K562 (cell line): ENCODE results near the gene OR5AR1. TPM values are rescaled to one million over a fixed set of nuclear protein-coding genes. Genes with fewer than 3 reads are reported as not detected.

Experiments used
- ATAC-seq: fragments of 200-7000 bp; cut with Tn5 transposase; 3 replicates; pipeline ENCODE4 v1.9.1; 2020; ENCODE audit warnings: moderate library complexity
- BruUV-seq: library from RNA; stranded (reverse); fragments of 400-500 nt; replicated peaks from 2 replicates; lab custom pipeline; 2021; lab: Mats Ljungman, UMichigan
- CTCF ChIA-PET: fragments of 300-600 bp; formaldehyde crosslinking; extraction: SDS; loops from one replicate; lab custom pipeline; 2021; ENCODE audit warnings: low intra/inter-chr PET ratio; lab: Yijun Ruan, JAX
- POLR2A ChIA-PET: fragments of 300-600, 350-650 bp; sonication (Branson Sonifier 250); formaldehyde crosslinking; extraction: SDS; loops from one replicate; lab custom pipeline; 2021; ENCODE audit warnings: antibody characterized with exemption, inconsistent platforms; lab: Yijun Ruan, JAX
- DNase-seq, 4 experiments: peaks; one replicate each; pipeline versions ENCODE4 v3.0.0 to v3.0.0-alpha.2; 2011 to 2018; ENCODE audit warnings: low spot score in 3 of 4, mixed read lengths in 3 of 4; ENCODE audit errors: extremely low read depth in 1 of 4
- FAIRE-seq: peaks from 2 replicates; lab custom pipeline; 2011; peaks lifted over from hg19 to GRCh38; lab: Jason Lieb, UNC
- H2AFZ ChIP-seq: 2 replicates; pipeline ENCODE4 v1.6.0; 2011; ENCODE audit warnings: low read depth, low read length, control low read depth, inconsistent platforms
- H3K27ac ChIP-seq: fragments of 200-600 bp; 3 replicates; pipeline ENCODE4 v1.8.0; 2011; ENCODE audit warnings: low read depth, mild to moderate bottlenecking, control low read depth, inconsistent platforms, low read length, moderate library complexity, mixed read lengths; ENCODE audit errors: extremely low read depth
- H3K27me3 ChIP-seq, 2 experiments: fragments of 300-600 bp in 1 of 2; 2 replicates in 1 of 2; 3 replicates in 1 of 2; pipeline versions ENCODE4 v1.6.0 to v1.8.0; 2011; ENCODE audit warnings: inconsistent platforms in 2 of 2, low read length in 2 of 2, mild to moderate bottlenecking in 1 of 2, mixed read lengths in 1 of 2, moderate library complexity in 1 of 2; ENCODE audit not compliant: control insufficient read depth in 2 of 2, insufficient read depth in 2 of 2
- H3K36me3 ChIP-seq: fragments of 300-600 bp; 3 replicates; pipeline ENCODE4 v1.8.0; 2011; ENCODE audit warnings: mild to moderate bottlenecking, low read length, inconsistent platforms; ENCODE audit not compliant: control insufficient read depth, insufficient read depth
- H3K4me1 ChIP-seq, 2 experiments: fragments of 200-600 bp in 1 of 2; replicated peaks in 1 of 2; 2 replicates in 1 of 2; 3 replicates in 1 of 2; pipeline versions ENCODE4 v1.5.1 to v1.8.0; 2011; ENCODE audit warnings: inconsistent platforms in 2 of 2, low read length in 2 of 2, mild to moderate bottlenecking in 1 of 2, mixed read lengths in 1 of 2, moderate library complexity in 1 of 2; ENCODE audit not compliant: control insufficient read depth in 2 of 2, insufficient read depth in 2 of 2
- H3K4me2 ChIP-seq: 2 replicates; pipeline ENCODE4 v1.6.1; 2011; ENCODE audit warnings: low read length, control low read depth, inconsistent platforms, mixed read lengths; ENCODE audit not compliant: insufficient read depth
- H3K4me3 ChIP-seq: fragments of 200-600 bp; sonication (generic), shearing (Covaris generic); 2 replicates; pipeline ENCODE4 v1.5.1; 2016; ENCODE audit warnings: control low read depth, inconsistent platforms
- H3K79me2 ChIP-seq: fragments of 200-600 bp; 3 replicates; pipeline ENCODE4 v1.8.0; 2011; ENCODE audit warnings: low read length, inconsistent platforms; ENCODE audit not compliant: control insufficient read depth, insufficient read depth
- H3K9ac ChIP-seq, 2 experiments: 2 replicates each; pipeline versions ENCODE4 v1.6.0 to v1.6.1; 2011; ENCODE audit warnings: low read depth in 2 of 2, low read length in 2 of 2, control low read depth in 1 of 2, inconsistent platforms in 1 of 2, mild to moderate bottlenecking in 1 of 2, mixed read lengths in 1 of 2; ENCODE audit not compliant: insufficient read depth in 1 of 2
- H3K9me1 ChIP-seq: one replicate; pipeline ENCODE4 v1.6.0; 2011; ENCODE audit warnings: inconsistent platforms, mild to moderate bottlenecking, low read length, moderate library complexity; ENCODE audit not compliant: control insufficient read depth, insufficient read depth
- H3K9me3 ChIP-seq: replicated peaks from 2 replicates; pipeline ENCODE4 v1.5.1; 2011; ENCODE audit warnings: low read depth, low read length, inconsistent platforms; ENCODE audit not compliant: control insufficient read depth, insufficient read depth
- H4K20me1 ChIP-seq: replicated peaks from 2 replicates; pipeline ENCODE4 v1.6.1; 2011; ENCODE audit warnings: low read length, inconsistent platforms, mixed read lengths; ENCODE audit not compliant: control insufficient read depth, insufficient read depth
- AFF1 ChIP-seq, 2 experiments: fragments of 450-650 bp; IDR thresholded peaks; 2 replicates each; pipeline ENCODE4 v1.6.1; 2018; ENCODE audit warnings: mild to moderate bottlenecking in 2 of 2, low read depth in 1 of 2; ENCODE audit not compliant: partially characterized antibody in 2 of 2
- BCLAF1 ChIP-seq, 2 experiments: fragments of 450-650 bp in 1 of 2; IDR thresholded peaks; 2 replicates each; pipeline ENCODE4 v1.6.1; 2011 to 2017; ENCODE audit warnings: low read depth in 2 of 2, antibody characterized with exemption in 1 of 2, borderline replicate concordance in 1 of 2, low read length in 1 of 2, mild to moderate bottlenecking in 1 of 2, mixed read lengths in 1 of 2; ENCODE audit not compliant: control insufficient read depth in 1 of 2
- STAT5A ChIP-seq: IDR thresholded peaks from 2 replicates; pipeline ENCODE4 v1.6.1; 2012; ENCODE audit warnings: low read length, inconsistent platforms, borderline replicate concordance
- TRIM28 ChIP-seq: fragments of 450-650 bp; IDR thresholded peaks from 2 replicates; pipeline ENCODE4 v1.6.1; 2017
- ZKSCAN3 ChIP-seq: fragments of 250-450 bp; sonication (Bioruptor Pico); IDR thresholded peaks from 2 replicates; pipeline ENCODE4 v1.4.0; 2020
- ZNF785 ChIP-seq: fragments of 250-450 bp; sonication (Bioruptor Pico); IDR thresholded peaks from 2 replicates; pipeline ENCODE4 v1.4.0; 2020; ENCODE audit warnings: mild to moderate bottlenecking
- WGBS: fragments of 100-300 bp; shearing (Covaris generic); methylation state at CpG from one replicate; pipeline ENCODE4 v1.1.6; 2016; ENCODE audit warnings: low coverage, mixed read lengths; ENCODE audit not compliant: insufficient coverage; ENCODE audit errors: missing lambda C conversion rate; 5-methylcytosine and 5-hydroxymethylcytosine counted together
- in situ Hi-C: fragments of 300-500 bp; cut with MboI; formaldehyde crosslinking; loops from 4 replicates; pipeline ENCODE4 v1.15.0; 2018; ENCODE audit warnings: inconsistent platforms, mixed read lengths
- intact Hi-C: fragments of 100-400 bp; cut with micrococcal nuclease; formaldehyde crosslinking; loops from 2 replicates; pipeline ENCODE4 v1.14.2; 2022
- polyA plus RNA-seq, 8 experiments: library from polyadenylated mRNA; depleted of rRNA in 4 of 8; stranded (reverse) in 5 of 8; unstranded in 3 of 8; fragments of >200 nt; fragmentation: Nextera tagmentation in 2 of 8; fragmentation: Illumina TruSeq in 1 of 8; extraction: Ambion mirVana in 2 of 8; extraction: Trizol in 1 of 8; gene quantifications; 2 replicates each; pipeline versions ENCODE4 v1.2.1 to v1.2.3, GENCODE V29; 2011 to 2014; ENCODE audit warnings: inconsistent platforms in 1 of 8, missing spikeins in 1 of 8
- total RNA-seq, 7 experiments: library from RNA; depleted of rRNA in 6 of 7; stranded (reverse); fragments of >200 nt in 6 of 7; fragmentation: Illumina TruSeq in 2 of 7; extraction: Trizol in 2 of 7; gene quantifications; 2 replicates each; pipeline versions ENCODE4 v1.2.1 to v1.2.3, GENCODE V29; 2011 to 2021; ENCODE audit warnings: low replicate concordance in 1 of 7

The OR5AR1 gene
- total and polyA plus RNA-seq, 9 of the 15 experiments (the other 6 are each of a cell fraction or from before 2014, with no cell fraction given) = not detected

- Histone ChIP-seq H3K4me3 (no peak overlapping the region), H3K27me3 (no peaks in the 10 kb centered on the region), H3K9me3 (0 out of 2 replicates have a peak, but pooled peaks cover 1% of the 10 kb centered on the region), H3K4me2 (no peak overlapping the region), H2AFZ (no peak overlapping the region), H3K4me1 (no peaks in the 10 kb centered on the region), H3K9ac (no peak overlapping the region), H4K20me1 (no peaks in the 10 kb centered on the region), H3K9me1 (no peaks in the 10 kb centered on the region)
- in situ Hi-C loops = no loop called here
- WGBS = 0% methylated on average over 2 of the region's 2 CpGs
- CTCF ChIA-PET = no interaction called here
- no peak for ATAC-seq
- no peak for FAIRE-seq
- no TSS peak for BruUV-seq
- TF ChIP-seq AFF1 (IDR thresholded peaks at IDR 0.05; ENCODE audit: low read depth in 1 of 2, partially characterized antibody in 2 of 2) (no peak), ZKSCAN3 (CRISPR knock-in tag) (no peak), BCLAF1 (IDR thresholded peaks at IDR 0.05; ENCODE audit: borderline replicate concordance in 1 of 2, control insufficient read depth in 1 of 2, low read depth in 2 of 2, low read length in 1 of 2) (no peak), TRIM28 (no peak), STAT5A (no peak), ZNF785 (no peak)
- TF ChIP-seq, all 486 proteins: peak for 0
- Histone ChIP-seq H3K79me2 (no peaks in the 10 kb centered on the region), H3K27ac (no peak overlapping the region), H3K36me3 (no peaks in the 10 kb centered on the region)
- intact Hi-C loops = no loop called here
- POLR2A ChIA-PET = no interaction called here
- no peak for DNase-seq
These were observed 37.5 kb upstream of the OR5AR1 start for GRCh38 chr11:56625946-56626345.
